CD1c-positive myeloid dendritic cell (primary cell): ENCODE measurements around the gene COG5.
"Not testable (repeated sequence)": the region's sequence is repeated elsewhere in the genome, so short reads cannot be mapped to it uniquely, and the experiment has no call there.

Source experiments
- DNase-seq: peaks from one replicate; pipeline ENCODE4 v3.0.0-alpha.2; 2016; ENCODE audit errors: extremely low spot score

The COG5 gene

DNA sequence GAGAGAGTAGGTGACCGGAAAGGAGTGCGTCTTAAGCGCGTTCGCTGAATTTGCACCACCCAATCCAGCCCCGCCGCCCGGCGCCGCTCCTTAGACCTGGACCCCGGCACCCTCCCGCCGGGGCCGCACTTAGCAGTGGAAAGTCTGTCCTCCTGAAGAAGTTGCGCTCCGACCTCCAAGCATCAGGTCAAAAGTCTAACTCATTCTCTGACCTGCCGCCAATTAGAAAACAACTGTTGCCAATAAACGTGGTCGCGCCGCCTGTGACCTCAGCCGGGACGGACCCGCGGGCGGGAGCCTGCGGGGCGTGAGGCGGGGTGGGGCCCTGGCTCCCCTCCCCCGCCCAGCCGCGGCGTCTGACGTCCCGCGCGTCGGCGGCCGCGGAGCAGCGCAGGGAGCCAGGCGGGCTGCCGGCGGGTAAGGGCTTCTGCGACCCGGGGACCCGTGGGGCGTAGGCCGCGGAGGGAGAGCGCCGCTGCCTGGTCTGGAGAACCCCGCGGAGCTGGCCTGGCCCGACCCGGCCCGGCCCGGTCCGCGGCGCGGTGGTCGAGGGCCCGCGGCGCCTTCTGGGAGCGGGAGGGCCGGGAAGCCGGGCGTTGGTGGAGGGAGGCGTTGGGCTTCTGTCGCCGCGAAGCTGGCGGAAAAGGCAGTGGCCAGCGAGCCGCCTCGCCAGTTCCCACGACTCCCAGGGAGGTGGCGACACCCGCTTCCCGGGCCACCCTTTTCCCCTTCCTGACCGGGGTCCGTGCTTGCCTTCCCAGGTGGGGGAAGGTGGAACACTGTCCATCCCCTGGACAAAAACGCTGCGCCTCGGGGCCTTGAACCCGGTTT lies 16.4 kb upstream of the COG5 start, which contains the start of gene BCAP29:
BCAP29 (plus strand) TSS at position 362 of the 831 bp plus-strand sequence. CDS start 527 bp downstream, outside the sequence.
- DNase-seq: peak; percentile 90

DNA sequence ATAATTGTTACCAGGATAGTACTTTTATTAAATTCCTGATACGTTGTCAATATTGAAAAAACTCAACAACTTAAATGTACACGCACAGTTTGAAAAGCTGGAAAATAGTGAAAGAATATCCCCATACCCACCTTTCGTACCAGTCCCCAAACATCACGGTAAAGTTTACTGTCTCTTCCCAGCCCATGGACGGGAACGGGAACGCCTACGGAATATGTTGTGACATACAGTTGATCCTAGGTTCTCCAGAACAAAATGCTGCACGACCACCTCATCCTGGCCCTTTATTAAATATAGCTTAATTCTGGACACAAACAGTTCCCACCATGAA lies 15.8 kb upstream of the COG5 start:
- DNase-seq: peak; percentile 39

DNA sequence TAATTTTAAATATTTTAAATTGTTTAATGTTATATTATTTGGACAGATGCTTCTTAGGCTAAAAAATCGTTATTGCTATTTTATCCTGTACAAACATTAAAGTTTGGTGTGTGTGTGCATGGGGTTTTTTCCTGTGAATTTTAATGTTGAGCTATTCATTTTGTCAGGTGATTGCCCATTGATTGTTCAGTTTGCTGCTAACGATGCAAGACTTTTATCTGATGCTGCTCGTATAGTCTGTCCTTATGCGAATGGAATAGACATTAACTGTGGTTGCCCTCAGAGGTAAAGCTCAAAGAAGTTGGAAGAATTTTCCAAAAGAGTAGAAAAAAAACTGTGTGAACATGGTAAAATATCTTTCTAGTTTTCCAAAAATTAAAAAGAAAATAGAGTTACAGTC lies 9.8 kb upstream of the COG5 start:
- no peak for DNase-seq

DNA sequence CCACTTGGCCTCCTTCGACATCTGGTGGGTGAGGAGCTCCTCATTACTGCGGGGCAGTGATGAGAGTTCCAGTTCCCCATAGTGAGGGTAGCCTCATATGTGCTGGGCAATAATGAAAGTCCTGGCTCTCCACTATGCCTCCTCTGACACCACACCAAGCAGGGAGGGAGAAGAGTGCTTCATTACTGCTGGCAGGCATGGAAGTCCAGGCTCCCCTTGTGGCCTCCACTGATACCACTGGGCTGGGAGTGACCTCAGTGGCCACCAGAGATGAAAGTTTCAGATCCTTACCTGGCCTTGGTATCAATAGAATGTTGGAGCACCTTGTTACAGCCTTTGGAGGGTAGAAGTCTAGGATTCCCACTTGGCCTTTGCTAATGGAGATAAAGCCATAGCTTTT lies 6.6 kb upstream of the COG5 start:
- DNase-seq: no peak

DNA sequence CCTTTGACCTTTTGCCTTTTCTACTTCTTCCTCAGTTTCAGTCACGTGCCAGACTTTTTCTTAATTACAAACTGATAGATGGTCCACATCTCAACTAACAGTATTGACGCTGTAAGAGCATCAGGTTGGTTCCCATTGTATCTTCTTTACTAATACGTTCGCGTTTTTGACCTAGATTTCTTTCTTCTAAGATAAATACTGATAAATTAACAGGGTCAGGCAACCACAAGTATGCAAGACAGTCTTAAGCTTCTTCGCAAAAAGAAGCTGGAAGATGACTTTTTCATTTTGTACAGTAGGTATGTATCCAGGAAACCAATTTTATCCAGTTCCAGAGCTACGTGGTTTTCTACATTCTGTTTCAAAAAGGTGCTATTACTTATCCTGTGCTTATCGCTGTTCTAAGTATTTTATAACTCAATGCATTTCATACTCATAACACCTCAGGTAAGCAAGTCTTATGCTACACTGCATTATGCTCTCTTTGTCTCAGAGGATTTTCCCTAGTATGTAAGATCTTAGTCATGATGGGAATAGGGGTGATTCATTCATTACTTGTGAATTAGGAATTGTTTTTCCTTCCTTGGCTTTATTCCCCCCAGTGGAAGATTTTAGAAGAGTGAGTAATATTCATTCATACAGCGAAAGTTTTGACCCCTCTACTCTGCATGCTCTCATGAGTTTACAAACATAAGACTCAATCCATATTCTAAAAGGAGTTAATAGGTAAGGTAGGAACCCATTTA lies 1.0 kb upstream of the COG5 start:
- no peak for DNase-seq

DNA sequence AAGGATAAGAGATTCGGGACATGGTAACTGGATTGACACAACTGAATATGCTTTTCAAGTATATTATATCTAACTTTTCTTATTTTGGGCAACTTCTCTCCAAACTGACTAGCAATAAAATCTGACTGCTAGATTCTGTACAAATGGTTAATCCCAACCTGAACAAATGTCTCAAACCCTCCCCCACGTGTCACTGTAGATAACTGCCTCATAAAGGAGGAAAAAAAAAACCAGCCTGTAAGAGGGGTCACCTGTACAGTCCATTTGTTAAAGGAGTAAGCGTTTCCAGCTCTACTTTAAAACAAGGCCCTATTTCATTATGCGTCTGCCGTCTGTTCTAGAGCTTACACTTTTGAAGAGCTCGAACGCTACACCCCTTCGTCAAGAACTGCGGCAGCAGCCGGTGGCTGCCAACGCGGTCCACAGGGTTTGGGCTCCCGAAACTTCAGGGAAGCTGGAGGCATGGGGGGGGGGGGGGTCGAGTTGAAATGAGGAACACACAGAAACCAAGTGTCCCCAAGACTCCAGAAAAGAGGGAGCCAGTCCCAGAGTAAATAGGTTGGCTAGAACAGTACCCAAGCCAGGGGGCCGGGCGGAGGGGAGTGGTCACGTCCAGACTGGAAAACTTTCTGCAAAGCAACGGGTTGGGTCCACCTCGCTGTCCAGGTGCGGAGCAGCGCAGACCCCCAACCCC lies 492 bp downstream of the COG5 start:
- DNase-seq: peak; percentile 48

DNA sequence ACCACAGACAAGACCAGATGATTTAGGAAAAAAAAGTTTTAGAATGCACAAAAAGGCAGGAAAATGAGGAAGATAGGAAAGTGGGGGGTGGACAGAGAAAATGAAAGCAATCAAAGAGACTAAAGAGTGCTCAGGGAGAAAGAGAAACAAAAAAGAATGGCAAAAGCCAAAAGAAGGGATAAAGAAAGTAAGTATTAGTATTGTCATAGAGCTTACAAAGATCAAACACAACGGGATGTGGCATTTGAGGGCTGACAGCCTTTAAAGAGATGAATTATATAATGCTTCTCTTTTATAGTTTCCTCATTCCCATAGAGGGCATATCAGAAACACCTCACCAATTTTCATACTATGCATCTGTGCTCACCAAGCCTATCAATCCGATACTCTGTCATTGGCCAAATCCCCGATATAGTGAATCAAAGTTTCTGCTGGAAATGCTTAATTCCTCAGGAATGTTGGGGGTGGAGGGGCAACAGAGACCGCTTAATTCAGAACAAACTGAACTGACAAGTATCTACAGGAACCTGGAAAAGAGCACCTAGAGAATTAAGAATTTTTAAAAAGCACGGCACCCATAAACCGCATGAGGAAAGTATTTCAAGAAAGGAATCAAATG lies 2.7 kb downstream of the COG5 start:
- DNase-seq: peak; percentile 30

DNA sequence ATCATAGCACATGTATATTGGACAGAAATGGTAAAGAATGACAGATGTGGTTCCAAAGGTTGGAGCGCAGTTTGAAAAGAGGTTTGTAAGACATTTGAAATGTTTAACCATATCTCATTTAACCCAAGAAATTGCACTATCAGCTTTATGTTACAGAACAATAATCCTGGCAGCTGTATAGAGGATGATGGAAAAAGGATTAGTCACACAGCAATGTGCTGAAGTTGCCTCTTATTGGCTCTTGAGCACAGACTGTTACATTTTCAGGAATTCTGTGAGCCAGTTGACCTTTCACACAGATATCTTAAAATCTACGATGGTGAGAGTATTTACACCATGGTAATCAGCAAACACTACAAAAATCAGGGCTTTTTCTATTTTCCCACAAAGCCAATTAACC lies 3.9 kb downstream of the COG5 start:
- no peak for DNase-seq

DNA sequence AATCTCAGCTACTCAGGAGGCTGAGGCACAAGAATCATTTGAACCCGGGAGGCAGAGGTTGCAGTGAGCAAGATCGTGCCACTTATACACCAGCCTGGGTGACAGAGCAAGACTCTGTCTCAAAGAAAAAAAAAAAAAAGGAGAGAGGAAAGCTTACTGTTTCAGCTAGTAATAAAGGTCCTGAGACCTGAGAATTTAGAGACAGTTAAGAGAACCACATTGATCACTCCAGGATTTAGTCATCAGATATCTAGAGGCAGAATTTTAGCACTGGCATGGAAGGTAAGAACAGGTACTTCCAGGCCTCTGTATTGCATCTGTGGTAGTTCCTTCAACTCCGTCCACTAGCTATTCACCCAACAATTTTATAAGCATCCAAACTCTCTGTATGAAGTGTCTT lies 7.8 kb downstream of the COG5 start:
- DNase-seq: no peak

DNA sequence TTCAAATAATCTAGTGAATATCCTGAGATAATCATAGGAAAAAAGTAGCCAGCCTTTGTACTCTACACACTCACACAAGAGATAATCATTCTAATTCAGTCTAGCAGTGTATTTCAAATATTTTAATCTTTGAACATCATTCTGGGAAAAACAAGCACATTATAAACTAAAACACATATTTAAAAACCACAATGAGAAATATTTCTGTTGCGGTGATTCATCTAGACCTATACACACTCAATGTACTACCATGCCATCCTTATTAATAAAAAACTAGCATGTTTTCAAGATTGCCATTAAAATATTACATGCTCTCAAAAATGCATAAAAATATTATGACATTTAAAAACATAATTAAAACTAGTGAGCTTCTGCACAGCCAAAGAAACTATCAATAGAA lies 11.8 kb downstream of the COG5 start:
- no peak for DNase-seq

DNA sequence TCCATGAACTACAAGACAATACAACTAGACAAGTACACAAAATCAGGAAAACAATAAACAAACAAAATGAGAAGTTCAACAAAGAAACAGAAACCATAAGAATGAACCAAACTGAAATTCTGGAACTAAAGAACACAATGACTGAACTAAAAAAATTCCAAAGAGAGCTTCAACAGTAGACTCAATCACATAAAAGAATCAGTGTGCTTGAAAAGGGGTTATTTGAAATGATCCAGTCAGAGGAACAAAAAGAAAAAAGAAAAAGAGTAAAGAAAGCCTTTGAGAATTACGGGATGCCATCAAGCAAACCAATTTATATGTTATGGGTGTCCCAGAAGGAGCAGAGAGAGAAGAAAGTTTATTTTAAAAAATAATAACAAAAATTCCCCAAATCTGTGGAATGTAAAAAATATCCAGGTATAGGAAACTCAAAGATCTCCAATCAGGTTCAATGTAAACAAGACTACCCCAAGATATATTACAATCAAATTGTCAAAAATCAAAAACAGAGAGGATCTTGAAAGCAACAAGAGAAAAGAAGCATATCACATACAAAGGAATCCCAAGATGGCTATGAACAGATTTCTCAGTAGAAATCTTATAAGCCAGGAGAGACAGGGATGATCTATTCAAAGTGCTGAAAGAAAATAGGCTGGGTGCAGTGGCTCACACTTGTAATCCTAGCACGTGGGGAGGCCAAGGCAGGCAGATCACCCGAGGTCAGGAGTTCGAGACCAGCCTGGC lies 18.7 kb downstream of the COG5 start:
- no peak for DNase-seq

DNA sequence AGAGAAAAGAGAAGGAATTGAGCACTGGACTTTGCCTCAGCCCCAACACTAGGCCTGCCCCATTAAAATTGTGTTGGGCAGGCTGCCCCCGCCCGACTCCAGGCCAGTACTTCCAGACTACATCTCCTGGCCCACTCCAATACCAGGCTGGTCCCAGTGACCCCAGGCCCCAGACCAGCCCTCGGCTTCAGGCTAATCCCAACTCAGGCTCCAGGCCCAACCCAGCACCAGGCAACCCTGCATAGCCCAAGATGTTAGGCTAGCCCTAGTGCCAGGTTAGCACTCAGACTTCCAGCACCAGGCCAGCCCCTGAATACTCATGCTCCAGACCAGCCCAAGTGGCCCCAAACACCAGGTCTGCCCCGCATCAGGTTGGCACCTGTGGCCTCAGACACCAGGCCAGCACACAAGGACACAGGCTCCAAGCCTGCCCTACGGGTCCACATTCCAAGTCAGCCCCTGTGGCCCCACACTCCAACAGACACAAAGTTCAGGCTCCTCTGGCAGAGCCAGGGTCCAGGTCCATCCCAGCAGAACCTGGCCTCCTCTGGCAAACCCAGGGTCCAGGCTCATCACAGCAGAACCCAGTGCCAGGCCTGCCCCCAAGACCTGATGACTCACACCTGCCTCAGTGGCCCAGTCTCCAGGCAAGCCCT lies 20.3 kb downstream of the COG5 start:
- DNase-seq: no peak

DNA sequence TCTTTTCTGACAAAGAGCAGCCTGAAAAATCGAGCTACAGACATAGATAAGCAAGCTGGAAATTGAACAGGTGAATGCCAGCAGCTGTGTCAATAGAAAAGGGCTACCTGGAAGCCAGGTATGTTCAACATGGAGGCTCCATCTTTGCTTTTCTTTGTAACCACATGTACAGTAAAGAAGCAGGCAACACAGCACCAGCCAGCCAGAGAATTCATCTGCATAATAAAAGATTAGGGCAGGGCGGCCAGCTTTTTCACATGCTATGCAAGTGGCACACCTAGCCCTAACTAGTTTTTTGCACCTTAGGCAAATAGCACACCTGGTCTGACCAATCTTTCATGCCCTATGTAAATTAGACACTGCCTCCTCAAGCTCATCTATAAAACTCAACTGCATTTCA lies 25.7 kb downstream of the COG5 start:
- DNase-seq: no peak

DNA sequence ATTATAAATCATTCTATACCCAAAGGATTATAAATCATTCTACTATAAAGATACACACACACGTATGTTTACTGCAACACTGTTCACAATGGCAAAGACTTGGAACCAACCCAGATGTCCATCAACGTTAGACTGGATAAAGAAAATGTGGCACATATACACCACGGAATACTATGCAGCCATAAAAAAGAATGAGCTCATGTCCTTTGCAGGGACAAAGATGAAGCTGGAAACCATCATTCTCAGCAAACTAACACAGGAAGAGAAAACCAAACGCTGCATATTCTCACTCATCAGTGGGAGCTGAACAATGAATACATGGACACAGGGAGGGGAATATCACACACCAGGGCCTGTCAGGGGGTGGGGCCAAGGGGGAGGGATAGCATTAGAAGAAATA lies 26.5 kb downstream of the COG5 start:
- not testable (repeated sequence) for DNase-seq

DNA sequence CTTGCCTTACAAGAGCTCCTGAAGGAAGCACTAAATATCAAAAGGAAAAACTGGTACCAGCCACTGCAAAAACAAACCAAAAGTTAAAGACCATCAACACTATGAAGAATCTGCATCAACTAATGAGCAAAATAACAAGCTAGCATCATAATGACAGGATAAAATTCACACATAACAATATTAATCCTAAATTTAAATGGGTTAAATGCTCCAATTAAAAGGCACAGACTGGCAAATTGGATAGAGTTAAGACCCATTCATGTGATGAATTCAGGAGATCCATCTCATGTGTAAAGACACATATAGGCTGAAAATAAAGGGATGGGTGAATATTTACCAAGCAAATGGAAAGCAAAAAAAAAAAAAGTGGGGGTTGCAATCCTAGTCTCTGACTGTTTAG lies 29.6 kb downstream of the COG5 start:
- DNase-seq: no peak

DNA sequence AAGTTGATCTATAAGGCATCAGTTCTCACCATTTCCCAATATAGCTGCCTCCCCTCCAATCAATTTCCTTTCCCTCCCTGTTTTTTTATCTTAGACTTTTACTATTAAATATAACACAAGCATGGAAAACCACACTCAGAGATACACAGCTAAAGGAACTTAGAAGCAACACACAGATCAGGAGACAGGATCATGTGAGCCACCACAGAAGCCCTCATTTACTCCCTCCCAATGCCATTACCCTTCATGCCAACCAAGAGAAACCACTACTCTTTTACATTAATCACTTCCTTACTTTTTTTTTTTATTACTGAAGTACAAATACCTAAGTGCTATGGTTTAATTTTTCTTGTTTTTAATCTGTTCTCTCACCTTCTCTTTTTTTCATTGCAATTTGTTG lies 33.0 kb downstream of the COG5 start:
- DNase-seq: no peak

DNA sequence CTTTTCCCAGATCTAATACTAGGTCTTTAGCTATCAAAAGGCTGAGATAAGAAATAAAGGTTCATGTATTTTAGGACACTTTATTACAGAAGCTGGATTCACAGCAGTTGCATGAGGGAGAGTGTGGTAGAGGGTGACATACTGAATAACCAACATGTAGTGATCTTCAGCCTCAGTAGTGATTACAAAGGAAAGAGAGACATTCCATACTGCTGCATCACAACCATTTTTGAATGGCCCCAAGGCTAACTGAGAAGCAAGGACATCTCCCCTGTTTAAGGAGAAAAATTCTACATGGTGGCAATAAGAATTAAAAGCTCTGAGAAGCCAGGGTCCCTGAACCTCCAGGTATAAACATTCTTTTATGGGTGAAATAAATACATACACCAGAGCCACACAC lies 35.3 kb downstream of the COG5 start:
- no peak for DNase-seq

DNA sequence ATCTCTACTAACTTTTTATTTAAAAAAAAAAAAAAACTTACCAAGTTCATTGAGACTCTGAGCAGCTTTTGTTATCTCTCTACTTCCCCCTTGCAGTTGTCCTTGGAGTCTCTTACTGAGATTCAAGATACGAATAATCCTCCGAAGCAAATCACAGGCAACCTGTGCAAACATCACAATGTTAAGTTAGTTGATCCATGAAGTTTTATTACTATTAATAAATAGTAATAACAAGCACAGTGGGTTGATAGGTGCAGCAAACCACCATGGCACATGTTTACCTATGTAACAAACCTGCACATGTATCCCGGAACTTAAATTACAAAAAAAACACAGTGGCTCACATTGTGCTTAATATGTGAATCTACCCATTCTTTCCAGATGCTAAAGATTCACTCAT lies 36.5 kb downstream of the COG5 start:
- DNase-seq: no peak

DNA sequence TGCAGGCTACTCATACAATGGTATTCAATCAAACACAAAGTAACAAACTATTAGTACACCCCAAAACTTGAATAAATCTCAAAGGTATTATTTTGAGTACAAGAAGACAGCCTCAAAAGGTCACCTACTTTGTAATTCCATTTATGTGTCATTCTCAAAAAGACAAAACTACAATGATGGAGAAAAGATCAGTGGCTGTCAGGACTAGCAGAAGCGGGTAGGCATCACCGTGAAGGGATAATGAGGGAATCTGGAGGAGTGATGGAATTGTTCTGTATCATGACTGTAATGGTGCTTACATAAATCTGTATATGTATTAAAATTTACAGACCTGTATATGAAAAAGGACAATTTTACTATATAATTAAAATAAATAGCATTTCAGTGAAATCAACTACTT lies 37.0 kb downstream of the COG5 start:
- DNase-seq: no peak

DNA sequence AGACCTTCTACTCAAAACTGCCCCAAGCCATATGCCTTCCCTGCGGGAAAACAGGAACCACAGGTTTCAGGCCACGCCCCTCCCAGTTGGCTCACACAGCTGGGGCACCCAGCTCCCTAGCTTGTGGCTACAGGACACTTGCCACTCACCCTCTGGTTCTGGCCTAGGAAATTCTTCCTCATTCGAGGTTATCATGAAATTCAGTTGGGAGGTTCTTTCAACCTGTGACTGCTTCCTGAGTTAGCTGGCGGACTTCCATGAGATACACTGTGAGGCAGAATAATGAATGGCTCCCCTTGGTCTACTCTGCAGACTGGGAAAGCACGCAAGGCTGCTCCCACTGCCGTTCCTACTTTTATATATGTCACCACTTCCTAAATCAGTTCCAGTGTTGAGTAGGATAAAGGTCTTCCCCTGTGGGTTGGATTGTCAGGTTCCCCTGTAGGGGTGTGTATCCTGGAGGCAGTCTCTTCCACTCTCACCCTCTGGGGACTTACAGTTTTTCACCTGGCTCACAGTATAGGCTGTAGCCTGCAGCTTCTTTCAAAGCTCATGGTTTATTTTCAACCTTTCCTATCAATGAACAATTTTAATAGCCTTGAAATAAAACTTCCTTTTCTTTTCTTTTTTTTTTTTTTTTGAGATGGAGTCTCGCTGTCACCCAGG lies 56.9 kb downstream of the COG5 start:
- peak; percentile 87 for DNase-seq
